Hindlimb muscle (tissue), 1 donor: ENCODE data around the gene LRRFIP1. TPM values are rescaled to one million over a fixed set of nuclear protein-coding genes. Genes with fewer than 3 reads are reported as not detected.
"Not testable (repeated sequence)": the region's sequence is repeated elsewhere in the genome, so short reads cannot be mapped to it uniquely, and the experiment has no call there.

ENCODE experiments used
- DNase-seq: peaks from one replicate; pipeline ENCODE4 v3.0.0-alpha.2; 2013
- polyA plus RNA-seq: library from polyadenylated mRNA; unstranded; fragments of 120-200 nt; gene quantifications from one replicate; pipeline ENCODE4 v1.2.1, GENCODE V29; 2013; ENCODE audit not compliant: insufficient read length

The LRRFIP1 gene
- polyA plus RNA-seq, 1 donor = 184 TPM

- no peak for DNase-seq
Observed at GRCh38 chr2:237749961-237750360, 122.6 kb downstream of the LRRFIP1 start.

- not testable (repeated sequence) for DNase-seq
Observed at GRCh38 chr2:237750441-237750840, 123.1 kb downstream of the LRRFIP1 start.

GRCh38 chr2:237752761-237753165 lies 125.4 kb downstream of the LRRFIP1 start:
- no peak for DNase-seq

GRCh38 chr2:237754182-237754581 lies 126.8 kb downstream of the LRRFIP1 start:
- no peak for DNase-seq

GRCh38 chr2:237754626-237755248 lies 127.3 kb downstream of the LRRFIP1 start:
- no peak for DNase-seq

GRCh38 chr2:237757616-237758015 lies 130.2 kb downstream of the LRRFIP1 start:
- DNase-seq = no peak

- no peak for DNase-seq
Observed at GRCh38 chr2:237758185-237758584, 130.8 kb downstream of the LRRFIP1 start.

- no peak for DNase-seq
Observed at GRCh38 chr2:237759176-237759575, 131.8 kb downstream of the LRRFIP1 start.

- DNase-seq = no peak
Observed at GRCh38 chr2:237760506-237761502, 133.4 kb downstream of the LRRFIP1 start.

- not testable (repeated sequence) for DNase-seq
Observed at GRCh38 chr2:237762291-237763182, 135.2 kb downstream of the LRRFIP1 start.

GRCh38 chr2:237763812-237764211 lies 136.4 kb downstream of the LRRFIP1 start:
- DNase-seq = no peak

- not testable (repeated sequence) for DNase-seq
Observed at GRCh38 chr2:237765122-237765521, 137.7 kb downstream of the LRRFIP1 start.

- DNase-seq = no peak
Observed at GRCh38 chr2:237765875-237766274, 138.5 kb downstream of the LRRFIP1 start.

GRCh38 chr2:237766340-237766739 lies 139.0 kb downstream of the LRRFIP1 start:
- DNase-seq = no peak

GRCh38 chr2:237772513-237772912 lies 145.1 kb downstream of the LRRFIP1 start:
- no peak for DNase-seq

GRCh38 chr2:237773826-237774225 lies 146.4 kb downstream of the LRRFIP1 start:
- DNase-seq = no peak

GRCh38 chr2:237774811-237775553 lies 147.6 kb downstream of the LRRFIP1 start:
- peak; percentile 11 for DNase-seq

- DNase-seq = no peak
Observed at GRCh38 chr2:237779521-237779920, 152.1 kb downstream of the LRRFIP1 start.

- DNase-seq = peak; percentile 6
Observed at GRCh38 chr2:237782181-237782580, 154.8 kb downstream of the LRRFIP1 start.

GRCh38 chr2:237783678-237784077 lies 156.3 kb downstream of the LRRFIP1 start:
- DNase-seq = not testable (repeated sequence)

GRCh38 chr2:237786936-237787335 lies 159.5 kb downstream of the LRRFIP1 start:
- DNase-seq = no peak

- DNase-seq = no peak
Observed at GRCh38 chr2:237790353-237790752, 163.0 kb downstream of the LRRFIP1 start.
